Activated T-helper 9 cell treated with anti-CD3 and anti-CD28 coated beads, Interleukin-2, amount 50 U/mL, for 16 hours (primary cell): ENCODE results near the gene TAPT1.
"Not testable (repeated sequence)": the region's sequence is repeated elsewhere in the genome, so short reads cannot be mapped to it uniquely, and the experiment has no call there.

Source experiments
- DNase-seq: peaks from one replicate; pipeline ENCODE4 v3.0.0-alpha.2; 2020; ENCODE audit warnings: low read depth

TAPT1 gene

GRCh38 chr4:16225863-16226815 lies at the start of gene TAPT1:
TAPT1 (minus strand) TSS chr4:16226471; CDS start chr4:16226457, 14 bp downstream.
- DNase-seq, result peak; percentile 74

GRCh38 chr4:16271411-16271810 lies 45.1 kb upstream of the TAPT1 start:
- DNase-seq, result no peak

GRCh38 chr4:16270454-16271328 lies 44.4 kb upstream of the TAPT1 start:
- DNase-seq, result no peak

GRCh38 chr4:16269742-16270453 lies 43.6 kb upstream of the TAPT1 start:
- not testable (repeated sequence) for DNase-seq

GRCh38 chr4:16269240-16269639 lies 43.0 kb upstream of the TAPT1 start:
- no peak for DNase-seq

GRCh38 chr4:16268290-16268689 lies 42.0 kb upstream of the TAPT1 start:
- no peak for DNase-seq

- no peak for DNase-seq
Measured at GRCh38 chr4:16267639-16268038, 41.4 kb upstream of the TAPT1 start.

GRCh38 chr4:16265820-16266219 lies 39.5 kb upstream of the TAPT1 start:
- no peak for DNase-seq

GRCh38 chr4:16264798-16265197 lies 38.5 kb upstream of the TAPT1 start:
- no peak for DNase-seq

- no peak for DNase-seq
Measured at GRCh38 chr4:16263056-16263455, 36.8 kb upstream of the TAPT1 start.

GRCh38 chr4:16262188-16262587 lies 35.9 kb upstream of the TAPT1 start:
- no peak for DNase-seq

- no peak for DNase-seq
Measured at GRCh38 chr4:16261313-16261878, 35.1 kb upstream of the TAPT1 start.

- DNase-seq, result no peak
Measured at GRCh38 chr4:16259889-16260246, 33.6 kb upstream of the TAPT1 start.

- DNase-seq, result no peak
Measured at GRCh38 chr4:16259241-16259888, 33.1 kb upstream of the TAPT1 start.

- DNase-seq, result no peak
Measured at GRCh38 chr4:16257611-16258010, 31.3 kb upstream of the TAPT1 start.

GRCh38 chr4:16256343-16256742 lies 30.1 kb upstream of the TAPT1 start:
- no peak for DNase-seq

GRCh38 chr4:16255730-16256129 lies 29.5 kb upstream of the TAPT1 start:
- no peak for DNase-seq

- no peak for DNase-seq
Measured at GRCh38 chr4:16253127-16253960, 27.1 kb upstream of the TAPT1 start.

GRCh38 chr4:16250661-16251365 lies 24.5 kb upstream of the TAPT1 start:
- DNase-seq, result no peak

- no peak for DNase-seq
Measured at GRCh38 chr4:16248605-16249004, 22.3 kb upstream of the TAPT1 start.
